ENCODE measurements around the gene TM4SF5. TPM values are rescaled to one million over a fixed set of nuclear protein-coding genes. Genes with fewer than 3 reads are reported as not detected.

Gene TM4SF5
- total and polyA plus RNA-seq, 2 of the 8 experiments (the other 6 are each of a cell fraction or from before 2014, with no cell fraction given), result not detected

- H3K36me3 ChIP-seq (ENCODE audit: control insufficient read depth in 2 of 4, insufficient read depth in 4 of 4, low read length in 3 of 4), result peaks cover 0 to 20% (median 12%) of the 10 kb centered on the region in 4 experiments; a peak in 7 of 8 replicates
- H4K20me1 ChIP-seq (replicated peaks in 1 of 2; ENCODE audit: control insufficient read depth in 1 of 2, insufficient read depth in 2 of 2, low read length in 2 of 2), result peaks cover 0 to 4% of the 10 kb centered on the region in 2 experiments
- peaks cover 6% of the 10 kb centered on the region; the same call in 1 of the 2 replicates for H3K23me2 ChIP-seq (ENCODE audit: low read depth, low read length)
- H3K14ac ChIP-seq (ENCODE audit: insufficient read length), result no peak overlapping the region
- TF ChIP-seq MAX (IDR thresholded peaks at IDR 0.05), result no peak
- no peak for TF ChIP-seq ASH2L (IDR thresholded peaks at IDR 0.05; ENCODE audit: low read length)
- no peak for TF ChIP-seq MAFK (IDR thresholded peaks at IDR 0.05; ENCODE audit: low read depth, low read length)
- TF ChIP-seq EP300 (IDR thresholded peaks at IDR 0.05; ENCODE audit: borderline replicate concordance in 1 of 2, low read depth in 2 of 2, low read length in 2 of 2), result no peak
- no peaks in the 10 kb centered on the region for H3K9me3 ChIP-seq (ENCODE audit: insufficient read depth in 2 of 2, low read depth in 1 of 2, low read length in 1 of 2)
- no peak overlapping the region for H3K56ac ChIP-seq (replicated peaks; ENCODE audit: insufficient read length, low read depth, low read length)
- WGBS, 2 experiments (ENCODE audit: extremely low coverage in 1 of 2, insufficient coverage in 1 of 2, insufficient read length in 1 of 2, insufficient replicate concordance in 2 of 2, low coverage in 1 of 2, low lambda C conversion rate in 2 of 2, missing lambda C conversion rate in 1 of 2), result 74% methylated on average over 10 of the region's 10 CpGs; no CpG with 5 or more reads in 1 of the 2 experiments
- H3K27me3 ChIP-seq (replicated peaks in 1 of 4; ENCODE audit: control insufficient read depth in 3 of 4, extremely low read depth in 1 of 4, insufficient read depth in 3 of 4, low read length in 3 of 4), result no peaks in the 10 kb centered on the region
- peak overlapping the region in 1 of 4 experiments; percentile 21; a peak in 2 of 7 replicates for H3K9ac ChIP-seq (replicated peaks in 1 of 4; ENCODE audit: extremely low read depth in 1 of 4, low read depth in 3 of 4, low read length in 3 of 4)
- H2AFZ ChIP-seq (ENCODE audit: low read length), result no peak overlapping the region
- no peak overlapping the region for H3K4me2 ChIP-seq (ENCODE audit: insufficient read depth in 1 of 2, low read depth in 2 of 2, low read length in 2 of 2)
- ChIA-PET POLR2A (ENCODE audit: partially characterized antibody) (interaction anchor here (0.5 to 1.6 kb wide), 2 partner anchors 14 to 122 kb away, joined by 3 to 5 read pairs; no protein-coding TSS in a partner anchor), CTCF (ENCODE audit: partially characterized antibody) (interaction anchor here (0.6 to 1.5 kb wide), 4 partner anchors 13 to 245 kb away, joined by 3 to 4 read pairs (median 3); no protein-coding TSS in a partner anchor)
- no peak overlapping the region for H2BK12ac ChIP-seq (ENCODE audit: low read depth, low read length)
- H4K8ac ChIP-seq (ENCODE audit: extremely low read depth, insufficient read depth, low read length), result no peak overlapping the region
- H3K4me1 ChIP-seq (replicated peaks in 1 of 4; ENCODE audit: control insufficient read depth in 3 of 4, insufficient read depth in 4 of 4, low read length in 3 of 4), result no peaks in the 10 kb centered on the region; a peak in 1 of 7 replicates
- FAIRE-seq (no peak), DNase-seq (ENCODE audit: low read depth in 1 of 2, low spot score in 2 of 2) (no peak)
- H3K18ac ChIP-seq (ENCODE audit: extremely low read depth, low read length), result no peak overlapping the region
- no peak overlapping the region for H2AK5ac ChIP-seq (ENCODE audit: low read depth, low read length)
- peaks cover 0 to 19% of the 10 kb centered on the region in 2 experiments; a peak in 2 of 4 replicates for H3K79me2 ChIP-seq (ENCODE audit: control insufficient read depth in 1 of 2, insufficient read depth in 2 of 2, low read length in 2 of 2)
- H3K4me3 ChIP-seq (ENCODE audit: extremely low read depth in 1 of 4, insufficient read depth in 2 of 4, low read depth in 3 of 4, low read length in 4 of 4), result no peak overlapping the region
- no peak overlapping the region; the same call in 1 of the 2 replicates for H2BK5ac ChIP-seq (ENCODE audit: low read depth, low read length)
- no peak overlapping the region for H4K91ac ChIP-seq (replicated peaks; ENCODE audit: insufficient read length, low read length)
- no peak overlapping the region for H3K27ac ChIP-seq (ENCODE audit: low read depth, low read length)
- no peak overlapping the region for H2BK15ac ChIP-seq (ENCODE audit: low read length)
- H2BK120ac ChIP-seq (replicated peaks; ENCODE audit: low read depth, low read length), result no peak overlapping the region
- H3K4ac ChIP-seq (replicated peaks; ENCODE audit: insufficient read length, low read depth, low read length), result no peak overlapping the region
- H2BK20ac ChIP-seq (ENCODE audit: low read length), result no peak overlapping the region
- H4K5ac ChIP-seq (ENCODE audit: insufficient read length, low read depth, low read length), result no peak overlapping the region
- peaks cover 7% of the 10 kb centered on the region for H3K79me1 ChIP-seq (ENCODE audit: low read depth, low read length)
- H3K23ac ChIP-seq (ENCODE audit: insufficient read length), result no peak overlapping the region
Observed at GRCh38 chr17:4800462-4801196, 28.9 kb downstream of the TM4SF5 start.
